Bronchial epithelial cell (primary cell): Measurements from ENCODE around the gene TBCE. TPM values are rescaled to one million over a fixed set of nuclear protein-coding genes. Genes with fewer than 3 reads are reported as not detected.

ENCODE experiments used
- DNase-seq: peaks from one replicate; pipeline ENCODE4 v3.0.0-alpha.2; 2010; ENCODE audit warnings: low read depth
- FAIRE-seq: peaks from 2 replicates; lab custom pipeline; 2011; peaks lifted over from hg19 to GRCh38; lab: Jason Lieb, UNC
- H3K27me3 ChIP-seq: 2 replicates; pipeline ENCODE4 v1.5.1; 2011; ENCODE audit warnings: low read length; ENCODE audit not compliant: control insufficient read depth, insufficient read depth
- H3K36me3 ChIP-seq: 2 replicates; pipeline ENCODE4 v1.5.1; 2011; ENCODE audit warnings: low read length; ENCODE audit not compliant: control insufficient read depth, insufficient read depth
- H3K4me3 ChIP-seq: 2 replicates; pipeline ENCODE4 v1.5.1; 2011; ENCODE audit warnings: mild to moderate bottlenecking, low read depth, low read length, control low read depth
- CTCF ChIP-seq: IDR thresholded peaks from 2 replicates; pipeline ENCODE4 v1.5.1; 2011; ENCODE audit warnings: mild to moderate bottlenecking, moderate library complexity, low read length, control low read depth, inconsistent platforms; ENCODE audit not compliant: insufficient read depth, severe bottlenecking
- total RNA-seq: library from RNA; depleted of rRNA; stranded (reverse); fragments of >200 nt; gene quantifications from 2 replicates; pipeline ENCODE4 v1.2.1, GENCODE V29; 2014

TBCE gene
- total RNA-seq, 1 donor from 2014 or later: 25.0 TPM

GRCh38 chr1:235404190-235404589 is 37.0 kb downstream of the TBCE start:
- Histone ChIP-seq H3K4me3 (no peak overlapping the region), H3K27me3 (no peaks in the 10 kb centered on the region), H3K36me3 (no peaks in the 10 kb centered on the region)
- no peak for FAIRE-seq
- TF ChIP-seq CTCF: no peak
- peak; percentile 92 for DNase-seq

GRCh38 chr1:235407419-235407818 is 40.2 kb downstream of the TBCE start:
- no peak for TF ChIP-seq CTCF
- Histone ChIP-seq H3K36me3 (no peaks in the 10 kb centered on the region), H3K27me3 (no peaks in the 10 kb centered on the region), H3K4me3 (no peak overlapping the region)
- no peak for DNase-seq
- no peak for FAIRE-seq

DNA sequence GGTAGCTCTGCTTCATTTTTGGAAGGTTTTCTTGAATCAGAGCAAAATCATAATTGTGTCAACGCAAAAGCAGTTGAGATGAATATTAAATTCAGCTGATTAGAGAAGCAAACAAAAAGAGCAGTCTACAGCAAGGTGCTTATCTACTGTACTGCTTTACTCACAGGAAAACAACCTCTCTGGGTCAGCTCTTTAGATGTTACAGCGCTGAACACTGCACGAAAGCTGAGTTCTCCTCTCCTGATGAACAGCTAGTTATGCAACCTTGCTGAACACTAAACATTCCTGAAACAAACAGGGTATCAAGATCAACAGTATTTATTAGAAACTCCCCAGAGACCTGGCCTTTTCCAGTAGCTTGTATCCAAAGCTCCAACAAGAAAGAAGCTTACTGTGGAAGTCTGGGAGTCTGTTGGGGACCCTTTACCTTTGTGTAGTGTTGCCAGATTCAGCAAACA is 41.3 kb downstream of the TBCE start:
- Histone ChIP-seq H3K27me3 (no peaks in the 10 kb centered on the region), H3K36me3 (no peaks in the 10 kb centered on the region), H3K4me3 (no peak overlapping the region)
- FAIRE-seq (no peak), DNase-seq (no peak)
- TF ChIP-seq CTCF: no peak

GRCh38 chr1:235409042-235409820 is 42.0 kb downstream of the TBCE start:
- no peak for TF ChIP-seq CTCF
- Histone ChIP-seq H3K36me3 (no peaks in the 10 kb centered on the region), H3K4me3 (no peak overlapping the region), H3K27me3 (no peaks in the 10 kb centered on the region)
- DNase-seq (no peak), FAIRE-seq (no peak)

GRCh38 chr1:235410467-235410866 is 43.2 kb downstream of the TBCE start:
- FAIRE-seq: no peak
- no peak for TF ChIP-seq CTCF
- no peaks in the 10 kb centered on the region for H3K27me3 ChIP-seq
- H3K4me3 ChIP-seq: no peak overlapping the region
- no peaks in the 10 kb centered on the region for H3K36me3 ChIP-seq
- DNase-seq: no peak
